ENCODE measurements around the gene MACROD1. TPM values are rescaled to one million over a fixed set of nuclear protein-coding genes. Genes with fewer than 3 reads are reported as not detected.

MACROD1 gene
- total and polyA plus RNA-seq, 9 of the 15 experiments (the other 6 are each of a cell fraction or from before 2014, with no cell fraction given) = 1.1 to 60.0 (median 26.4) TPM

GRCh38 chr11:64185175-64185692, 19.3 kb upstream of the MACROD1 start (continued):
- peak; percentile 43; the same call in 1 of the 2 replicates for TF ChIP-seq ZNF445 (CRISPR knock-in tag; IDR thresholded peaks at IDR 0.05; ENCODE audit: low read depth)
- TF ChIP-seq GTF2F1 (IDR thresholded peaks at IDR 0.05; ENCODE audit: low read depth, low read length) = peak; percentile 89
- TF ChIP-seq, protein P1, sequence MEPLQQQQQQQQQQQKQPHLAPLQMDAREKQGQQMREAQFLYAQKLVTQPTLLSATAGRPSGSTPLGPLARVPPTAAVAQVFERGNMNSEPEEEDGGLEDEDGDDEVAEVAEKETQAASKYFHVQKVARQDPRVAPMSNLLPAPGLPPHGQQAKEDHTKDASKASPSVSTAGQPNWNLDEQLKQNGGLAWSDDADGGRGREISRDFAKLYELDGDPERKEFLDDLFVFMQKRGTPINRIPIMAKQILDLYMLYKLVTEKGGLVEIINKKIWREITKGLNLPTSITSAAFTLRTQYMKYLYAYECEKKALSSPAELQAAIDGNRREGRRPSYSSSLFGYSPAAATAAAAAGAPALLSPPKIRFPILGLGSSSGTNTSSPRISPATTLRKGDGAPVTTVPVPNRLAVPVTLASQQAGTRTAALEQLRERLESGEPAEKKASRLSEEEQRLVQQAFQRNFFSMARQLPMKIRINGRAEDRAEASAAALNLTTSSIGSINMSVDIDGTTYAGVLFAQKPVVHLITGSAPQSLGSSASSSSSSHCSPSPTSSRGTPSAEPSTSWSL (CRISPR knock-in tag; IDR thresholded peaks at IDR 0.05; ENCODE audit: borderline replicate concordance) = peak; percentile 79; the same call in 1 of the 2 replicates
- TF ChIP-seq HMG20A (CRISPR knock-in tag; conservative IDR thresholded peaks at IDR 0.05) = 0 out of 2 replicates have a peak, but pooled peaks have one; percentile 27
- TF ChIP-seq MAZ (CRISPR knock-in tag; conservative IDR thresholded peaks at IDR 0.05 in 1 of 2, IDR thresholded peaks at IDR 0.05 in 1 of 2) = peak in 1 of 2 experiments; percentile 75; a peak in 3 of 4 replicates
- TF ChIP-seq RBM14 (IDR thresholded peaks at IDR 0.05; ENCODE audit: borderline replicate concordance, insufficient read depth, low read depth, low read length) = 0 out of 2 replicates have a peak, but pooled peaks have one; percentile 72
- 0 out of 2 replicates have a peak, but pooled peaks have one; percentile 60 for TF ChIP-seq CAMTA2 (CRISPR knock-in tag; conservative IDR thresholded peaks at IDR 0.05)
- 0 out of 2 replicates have a peak, but pooled peaks have one; percentile 76 for TF ChIP-seq ZNF212 (CRISPR knock-in tag; IDR thresholded peaks at IDR 0.05)
- TF ChIP-seq ZHX1 (conservative IDR thresholded peaks at IDR 0.05; ENCODE audit: low read length) = no peak
- TF ChIP-seq BRD9 (IDR thresholded peaks at IDR 0.05; ENCODE audit: low read depth, partially characterized antibody) = peak; percentile 44
- TF ChIP-seq GABPA (tag; conservative IDR thresholded peaks at IDR 0.05; ENCODE audit: low read depth) = peak; percentile 74
- TF ChIP-seq, protein P2, sequence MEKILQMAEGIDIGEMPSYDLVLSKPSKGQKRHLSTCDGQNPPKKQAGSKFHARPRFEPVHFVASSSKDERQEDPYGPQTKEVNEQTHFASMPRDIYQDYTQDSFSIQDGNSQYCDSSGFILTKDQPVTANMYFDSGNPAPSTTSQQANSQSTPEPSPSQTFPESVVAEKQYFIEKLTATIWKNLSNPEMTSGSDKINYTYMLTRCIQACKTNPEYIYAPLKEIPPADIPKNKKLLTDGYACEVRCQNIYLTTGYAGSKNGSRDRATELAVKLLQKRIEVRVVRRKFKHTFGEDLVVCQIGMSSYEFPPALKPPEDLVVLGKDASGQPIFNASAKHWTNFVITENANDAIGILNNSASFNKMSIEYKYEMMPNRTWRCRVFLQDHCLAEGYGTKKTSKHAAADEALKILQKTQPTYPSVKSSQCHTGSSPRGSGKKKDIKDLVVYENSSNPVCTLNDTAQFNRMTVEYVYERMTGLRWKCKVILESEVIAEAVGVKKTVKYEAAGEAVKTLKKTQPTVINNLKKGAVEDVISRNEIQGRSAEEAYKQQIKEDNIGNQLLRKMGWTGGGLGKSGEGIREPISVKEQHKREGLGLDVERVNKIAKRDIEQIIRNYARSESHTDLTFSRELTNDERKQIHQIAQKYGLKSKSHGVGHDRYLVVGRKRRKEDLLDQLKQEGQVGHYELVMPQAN (IDR thresholded peaks at IDR 0.05; ENCODE audit: borderline replicate concordance) = peak; percentile 93; the same call in 1 of the 2 replicates
- 0 out of 2 replicates have a peak, but pooled peaks have one; percentile 67 for TF ChIP-seq ERF (CRISPR knock-in tag; IDR thresholded peaks at IDR 0.05)
- TF ChIP-seq MEF2A (IDR thresholded peaks at IDR 0.05; ENCODE audit: control insufficient read depth, low read depth, low read length) = no peak
- peak; percentile 94 for TF ChIP-seq RAD51 (IDR thresholded peaks at IDR 0.05; ENCODE audit: borderline replicate concordance, low read depth)
- peak; percentile 83 for TF ChIP-seq BHLHE40 (IDR thresholded peaks at IDR 0.05; ENCODE audit: low read length)
- TF ChIP-seq CTCF (IDR thresholded peaks at IDR 0.05 in 2 of 3, conservative IDR thresholded peaks at IDR 0.05 in 1 of 3; ENCODE audit: insufficient read depth in 2 of 3, low read depth in 1 of 3, low read length in 3 of 3) = peak; percentile 26 to 71 (median 38); a peak in 5 of 6 replicates
- peak; percentile 85 for TF ChIP-seq TAF1 (IDR thresholded peaks at IDR 0.05; ENCODE audit: control insufficient read depth, extremely low read depth, insufficient read depth, low read length, severe bottlenecking)
